Suppressor macrophage treated with lipopolysaccharide for 1 hour (primary cell): Measurements from ENCODE around the gene MYO16.

ENCODE experiments used
- DNase-seq, 3 donors: peaks; one replicate each; pipeline ENCODE4 v3.0.0-alpha.2; 2020 to 2022

MYO16 gene

DNA sequence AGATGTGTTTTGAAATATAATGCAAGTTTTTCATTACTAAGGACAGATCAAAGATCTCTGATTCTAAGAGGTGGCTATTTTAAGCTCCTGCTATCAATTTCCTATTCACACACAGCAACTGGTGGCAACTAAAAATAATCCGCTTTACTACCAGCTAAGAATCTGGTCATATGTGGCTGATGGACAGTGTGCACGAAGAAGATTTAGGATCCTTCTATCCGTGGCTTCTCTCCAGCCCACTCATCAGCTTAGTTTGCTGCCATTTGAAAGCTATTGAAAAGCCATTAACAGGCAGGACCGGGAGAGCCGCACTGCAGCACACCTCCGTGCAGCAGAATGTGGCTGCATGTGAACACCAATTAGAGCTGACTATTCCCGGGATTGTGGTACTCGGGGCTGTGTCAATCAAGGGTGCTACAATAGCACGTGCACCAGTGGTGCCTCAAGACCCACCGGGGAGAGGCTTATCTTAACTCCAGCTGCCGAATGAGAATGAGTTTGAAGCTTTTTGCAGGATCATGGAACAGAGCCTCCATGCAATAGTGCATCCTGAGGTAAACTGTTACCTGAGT lies at the start of gene MYO16:
Gene MYO16 (plus strand): TSS at position 431 of the 572 bp plus-strand sequence. CDS start 234 bp downstream, outside the sequence.
- DNase-seq = no peak

DNA sequence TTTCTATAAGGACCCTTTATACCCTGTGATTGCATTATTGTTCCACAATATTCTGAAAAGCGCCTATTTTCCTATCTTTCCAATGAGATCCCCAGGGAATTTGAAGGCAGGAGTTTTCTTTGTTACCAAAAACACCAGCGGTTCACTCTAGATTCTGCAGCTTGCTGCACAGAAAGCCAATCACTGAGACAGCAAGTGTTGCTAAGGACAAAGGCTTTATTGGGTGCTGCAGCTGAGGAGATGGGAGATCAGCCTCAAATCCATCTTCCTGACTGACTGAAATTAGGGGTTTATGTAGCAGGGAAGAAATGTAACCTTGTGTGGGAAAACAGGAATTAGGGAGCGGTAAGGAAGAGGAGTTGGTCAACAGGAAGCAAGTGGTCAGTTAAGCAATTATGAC lies 42.6 kb upstream of the MYO16 start:
- DNase-seq = no peak

DNA sequence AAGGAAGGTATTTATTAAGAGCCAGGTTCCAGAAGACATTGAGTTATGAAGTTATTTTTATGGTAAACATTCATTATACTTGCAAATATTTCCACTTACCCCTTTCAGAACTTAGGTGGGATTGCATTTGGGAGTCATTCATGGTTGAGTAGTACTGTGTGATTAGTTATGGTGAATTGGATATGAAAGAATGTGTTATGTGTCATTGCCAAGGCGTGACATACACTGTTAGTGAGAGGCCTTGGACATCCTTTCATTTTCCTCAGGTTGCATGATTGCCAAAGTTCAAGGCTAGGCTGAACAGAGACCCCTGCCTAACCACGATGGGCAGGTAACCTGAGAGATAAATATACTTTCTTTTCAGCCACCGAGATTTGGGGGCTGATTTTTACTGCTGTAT lies 40.9 kb upstream of the MYO16 start:
- DNase-seq = no peak

DNA sequence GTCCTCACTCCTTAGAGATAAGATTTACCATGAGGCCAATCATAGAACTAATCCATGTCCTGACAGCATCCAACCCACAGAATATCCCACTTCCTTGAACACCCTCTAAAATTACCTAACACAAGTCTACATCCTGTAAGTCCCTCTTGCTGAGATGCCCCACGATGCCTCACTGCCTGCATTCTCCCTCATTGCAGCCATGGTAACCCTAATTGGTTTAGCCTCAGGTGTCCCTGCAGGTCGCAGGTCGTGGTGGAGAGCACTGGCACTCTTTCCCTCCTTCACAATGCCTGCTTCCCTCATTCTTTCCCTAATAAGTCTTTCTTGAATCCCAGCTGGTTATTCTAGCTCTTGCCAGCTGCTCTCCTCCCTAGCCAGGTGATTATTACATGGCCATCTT lies 35.3 kb upstream of the MYO16 start:
- DNase-seq = no peak

DNA sequence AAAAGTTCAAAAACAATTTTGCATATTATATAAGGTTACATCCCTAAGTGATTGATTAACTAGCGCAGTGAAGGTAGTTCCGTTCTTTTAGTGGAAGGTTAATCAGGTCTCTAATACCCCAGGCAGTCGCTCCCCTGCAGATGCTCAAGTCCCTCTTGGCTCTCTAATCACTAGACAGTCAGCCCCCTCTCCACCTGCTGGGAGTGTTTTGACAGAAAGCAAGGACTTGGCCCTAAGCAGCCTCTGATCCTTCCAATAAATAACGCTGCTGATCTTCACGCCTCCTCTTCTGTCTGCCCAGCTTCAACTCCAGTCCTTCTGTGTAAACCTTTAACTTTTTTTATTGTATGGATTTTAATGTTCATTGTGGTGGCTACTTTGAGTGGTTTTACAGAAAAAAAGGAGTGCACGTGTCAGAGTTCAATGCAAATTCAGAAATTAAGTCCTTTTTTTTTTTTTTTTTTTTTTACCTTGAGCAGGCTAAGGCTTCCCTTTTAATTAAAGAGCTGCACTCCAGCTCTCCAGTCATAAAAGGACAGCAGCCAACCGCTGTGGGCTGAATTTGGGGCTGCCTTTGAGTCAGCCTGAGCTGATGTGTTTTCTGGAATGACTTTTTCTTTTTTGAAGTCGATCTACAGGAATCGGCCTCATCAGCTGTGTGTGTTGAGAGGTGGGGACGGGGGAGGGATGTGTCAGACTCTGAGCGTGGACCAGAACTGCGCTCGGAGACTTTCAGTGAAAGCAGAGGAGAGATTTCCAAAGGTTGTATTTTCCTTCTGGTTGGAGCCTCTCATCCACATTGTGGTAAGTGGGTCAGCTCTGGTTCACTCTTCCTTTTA lies 33.8 kb upstream of the MYO16 start:
- no peak for DNase-seq

DNA sequence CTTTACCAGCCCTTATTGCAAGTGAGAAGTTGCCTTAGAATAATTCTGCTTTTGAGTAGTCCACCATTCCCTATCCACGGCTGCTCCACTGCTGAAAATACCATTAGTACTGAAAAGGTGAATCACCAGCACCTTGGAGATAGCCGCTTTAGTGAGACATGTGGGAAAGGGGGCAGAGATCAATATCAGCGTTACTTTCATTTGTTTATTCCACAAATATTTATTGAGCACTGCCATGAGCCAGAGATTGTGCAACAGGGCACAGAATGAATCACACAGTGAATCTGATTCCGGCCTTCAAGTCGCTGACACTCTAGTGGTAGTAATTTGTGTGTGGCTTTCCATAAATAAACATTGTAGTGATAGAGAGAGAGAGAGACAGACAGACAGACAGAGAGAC lies 31.5 kb upstream of the MYO16 start:
- no peak for DNase-seq

DNA sequence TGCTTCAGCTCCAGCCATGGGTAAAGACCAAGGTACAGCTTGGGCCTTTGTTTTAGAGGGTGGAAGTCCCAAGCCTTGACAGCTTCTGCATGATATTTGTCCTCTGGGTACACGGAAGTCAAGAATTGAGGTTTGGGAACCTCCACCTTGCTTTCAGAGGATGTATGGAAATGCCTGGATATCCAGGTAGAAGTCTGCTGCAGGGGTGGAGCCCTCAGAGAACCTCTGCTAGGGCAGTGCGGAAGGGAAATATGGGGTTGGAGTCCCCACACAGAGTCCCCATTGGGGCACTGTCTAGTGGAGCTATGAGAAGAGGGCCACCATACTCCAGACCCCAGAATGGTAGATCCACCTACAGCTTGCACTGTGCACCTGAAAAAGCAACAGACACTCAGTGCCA lies 23.0 kb upstream of the MYO16 start:
- DNase-seq = no peak

DNA sequence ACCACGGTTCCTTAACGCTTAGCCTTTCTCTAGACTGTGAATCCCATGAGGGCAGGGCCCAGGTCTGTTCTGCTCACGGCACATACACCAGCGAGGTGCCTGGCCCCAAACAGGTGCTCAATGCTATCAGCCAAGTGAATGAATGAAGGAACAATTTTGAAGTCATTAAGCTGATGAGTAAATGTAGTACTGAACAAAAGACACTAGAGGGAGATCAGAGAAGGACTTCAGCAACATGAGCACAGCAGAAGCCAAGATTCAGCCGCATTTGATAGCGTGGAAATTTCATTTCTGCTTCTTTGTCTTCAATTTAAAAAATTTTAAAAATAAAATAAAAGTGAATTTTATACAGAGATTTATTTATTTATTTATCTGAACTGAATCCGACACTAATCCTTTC lies 20.1 kb upstream of the MYO16 start:
- DNase-seq = no peak

DNA sequence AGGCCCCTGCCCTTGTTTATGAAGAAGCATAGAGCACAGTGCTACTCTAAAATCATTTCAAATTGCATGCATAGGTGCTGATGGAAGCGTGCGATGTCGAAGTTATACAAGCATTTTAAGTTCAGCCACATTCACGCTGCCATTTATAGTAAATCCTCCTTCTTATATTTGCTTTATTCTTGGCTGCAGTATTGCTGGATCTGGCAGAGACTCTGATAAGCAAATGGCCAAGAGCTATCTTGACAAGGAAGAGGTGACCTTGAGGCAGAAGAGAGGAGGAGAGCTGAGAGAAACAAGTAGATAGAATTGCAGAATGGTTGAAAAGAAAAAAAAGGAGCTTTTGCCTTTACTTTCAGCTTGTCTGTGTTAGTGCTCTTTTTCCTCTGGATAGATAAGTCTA lies 18.9 kb upstream of the MYO16 start:
- no peak for DNase-seq

DNA sequence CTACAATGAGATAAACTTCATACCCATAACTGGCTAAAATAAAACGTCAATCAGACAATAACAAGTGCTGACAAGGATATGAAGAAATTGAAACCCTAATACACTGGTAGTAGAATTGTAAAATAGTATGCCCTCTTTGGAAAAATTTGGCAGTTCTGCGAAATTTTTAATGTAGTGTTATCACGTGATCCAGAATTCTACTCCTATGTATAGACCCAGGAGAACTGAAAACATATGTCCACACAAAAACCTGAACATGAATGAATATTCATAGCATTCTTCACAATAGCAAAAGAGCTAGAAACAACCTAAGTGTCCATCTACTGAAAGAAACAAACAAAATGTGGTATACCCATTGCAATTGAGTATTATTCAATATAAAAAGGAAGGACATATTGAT lies 14.2 kb upstream of the MYO16 start:
- DNase-seq = no peak

DNA sequence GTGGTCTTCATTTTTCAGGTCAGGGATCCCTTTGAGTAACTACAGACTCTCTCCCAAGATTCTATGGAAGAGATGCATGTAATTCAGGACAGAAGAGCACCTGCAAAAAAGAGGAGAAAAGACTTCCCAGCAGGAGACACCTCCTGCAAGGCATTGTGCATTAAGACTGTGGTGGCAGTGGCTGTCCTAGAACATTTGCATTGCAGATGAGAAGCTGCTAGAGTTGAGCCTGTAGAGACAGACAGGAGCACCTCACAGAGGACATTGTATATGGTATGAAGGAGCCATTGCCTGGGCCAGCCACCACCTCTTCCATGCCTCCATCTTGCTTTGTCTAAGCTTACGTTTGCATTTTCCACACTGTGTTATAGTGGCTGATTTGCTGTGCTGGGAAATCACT lies 11.2 kb upstream of the MYO16 start:
- DNase-seq = no peak

DNA sequence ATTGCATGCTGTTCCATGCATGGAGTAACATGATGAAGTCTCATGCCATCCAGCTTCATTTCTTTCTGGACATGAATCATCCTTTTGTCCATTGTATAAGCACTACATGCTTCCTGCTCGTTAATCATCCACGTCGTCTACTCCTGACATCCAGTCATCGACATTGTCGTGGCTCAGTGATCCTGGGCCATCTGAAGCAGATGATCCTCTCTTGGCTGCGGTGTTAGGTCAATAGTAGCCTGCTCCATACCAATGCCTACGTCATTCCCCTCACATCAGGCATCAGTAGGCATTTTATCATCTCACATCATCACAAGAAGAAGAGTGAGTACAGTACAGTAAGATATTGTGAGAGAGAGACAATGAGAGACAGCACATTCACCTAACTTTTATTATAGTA lies 7.9 kb upstream of the MYO16 start:
- no peak for DNase-seq

DNA sequence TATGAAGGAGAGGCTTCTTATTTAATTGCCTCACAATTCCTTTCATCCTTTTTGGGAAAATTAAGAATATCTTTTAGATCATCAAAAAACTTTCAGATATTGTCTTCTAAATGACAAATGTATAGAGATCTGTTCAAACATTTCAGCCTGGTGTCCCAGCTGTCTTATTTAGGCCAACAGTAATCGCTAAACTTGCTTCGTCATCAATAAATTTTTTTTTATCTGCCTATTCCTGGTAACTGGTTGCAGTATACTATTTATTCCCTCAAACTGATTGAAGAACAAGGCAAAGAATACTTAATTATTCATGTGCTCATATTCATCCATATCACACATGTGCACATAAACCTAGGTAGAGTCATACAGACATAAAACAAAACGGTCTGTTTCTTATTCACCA lies 5.3 kb upstream of the MYO16 start:
- DNase-seq = no peak

DNA sequence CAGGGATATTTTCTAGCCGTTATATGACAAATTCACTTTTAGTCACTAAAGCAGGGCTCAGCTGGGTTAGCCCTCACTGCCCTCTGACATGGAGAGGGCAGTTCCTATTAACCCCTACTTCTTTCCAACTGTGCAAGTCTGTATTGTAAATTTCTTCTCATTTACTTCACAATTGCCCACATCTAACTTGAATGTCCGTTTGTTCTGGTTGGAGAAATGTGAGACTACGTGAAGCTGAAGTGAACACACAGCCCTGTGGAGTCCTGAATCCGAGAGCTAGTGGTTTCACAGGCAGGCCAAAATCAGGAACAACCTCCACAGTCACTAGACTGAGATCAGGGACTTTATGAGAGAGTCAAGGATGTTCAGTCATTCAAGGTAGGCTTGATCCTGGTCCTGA lies 4.4 kb upstream of the MYO16 start:
- DNase-seq = no peak

DNA sequence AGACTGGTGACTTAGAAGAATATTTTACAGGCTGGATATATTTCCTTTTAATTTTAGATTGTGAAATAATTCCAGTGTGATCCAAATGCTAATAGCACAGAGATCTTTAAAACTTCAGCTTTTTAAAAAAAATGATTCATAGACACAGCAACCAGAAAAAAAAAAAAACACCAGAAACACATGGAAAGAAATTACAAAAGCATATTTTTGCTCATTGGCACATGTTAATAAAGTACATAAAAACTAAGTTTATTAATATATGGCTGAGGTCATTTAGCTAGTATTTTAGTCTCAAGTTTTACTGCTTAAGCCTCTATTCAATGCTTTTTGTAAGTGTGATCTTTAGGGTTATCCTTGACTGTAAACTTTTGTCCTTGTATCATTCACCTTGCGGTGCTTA lies 577 bp downstream of the MYO16 start:
- DNase-seq = no peak

DNA sequence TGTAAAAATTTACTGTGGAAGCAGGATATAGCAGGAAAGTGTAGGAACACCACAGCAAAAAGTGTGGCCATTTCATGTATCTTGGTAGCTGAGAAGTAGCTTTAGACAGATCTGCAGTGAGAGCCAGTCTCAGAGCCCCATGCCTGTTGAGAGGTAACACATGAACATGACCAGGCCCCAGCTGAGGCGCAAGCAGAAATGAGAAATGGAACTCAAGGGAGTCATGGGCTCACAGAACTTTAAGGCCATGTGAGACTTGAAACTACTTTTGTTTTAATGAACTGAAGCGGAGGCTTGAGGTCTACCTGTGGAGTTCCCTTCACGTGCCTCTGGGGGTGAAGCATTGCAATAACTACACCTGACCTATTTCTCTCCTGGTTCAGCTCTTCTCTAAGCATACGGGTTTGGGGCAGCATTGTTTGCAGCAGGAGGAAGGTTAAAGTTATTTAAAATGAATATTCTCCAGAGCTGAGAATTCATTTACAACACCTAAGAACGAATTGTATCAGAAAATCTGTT lies 3.3 kb downstream of the MYO16 start:
- DNase-seq = no peak

DNA sequence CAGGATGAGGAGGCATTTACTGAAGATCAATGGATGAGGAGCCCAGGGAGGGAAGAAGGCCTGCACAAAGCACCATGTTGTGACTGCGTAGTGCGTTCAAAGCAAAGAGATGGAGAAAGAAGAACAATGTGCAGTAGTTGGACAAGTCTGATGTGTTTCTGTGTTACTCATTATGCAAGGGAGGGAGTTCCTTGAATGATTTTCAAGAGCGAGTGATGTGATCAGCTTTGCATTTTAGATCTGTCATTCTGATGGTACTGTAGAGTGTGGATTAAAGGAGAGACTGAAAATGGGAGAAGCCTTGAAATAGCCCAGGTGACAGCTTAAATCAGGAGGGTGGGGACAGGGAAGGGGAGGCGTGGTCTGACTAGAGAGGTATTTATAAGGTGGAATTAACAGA lies 9.5 kb downstream of the MYO16 start:
- no peak for DNase-seq

DNA sequence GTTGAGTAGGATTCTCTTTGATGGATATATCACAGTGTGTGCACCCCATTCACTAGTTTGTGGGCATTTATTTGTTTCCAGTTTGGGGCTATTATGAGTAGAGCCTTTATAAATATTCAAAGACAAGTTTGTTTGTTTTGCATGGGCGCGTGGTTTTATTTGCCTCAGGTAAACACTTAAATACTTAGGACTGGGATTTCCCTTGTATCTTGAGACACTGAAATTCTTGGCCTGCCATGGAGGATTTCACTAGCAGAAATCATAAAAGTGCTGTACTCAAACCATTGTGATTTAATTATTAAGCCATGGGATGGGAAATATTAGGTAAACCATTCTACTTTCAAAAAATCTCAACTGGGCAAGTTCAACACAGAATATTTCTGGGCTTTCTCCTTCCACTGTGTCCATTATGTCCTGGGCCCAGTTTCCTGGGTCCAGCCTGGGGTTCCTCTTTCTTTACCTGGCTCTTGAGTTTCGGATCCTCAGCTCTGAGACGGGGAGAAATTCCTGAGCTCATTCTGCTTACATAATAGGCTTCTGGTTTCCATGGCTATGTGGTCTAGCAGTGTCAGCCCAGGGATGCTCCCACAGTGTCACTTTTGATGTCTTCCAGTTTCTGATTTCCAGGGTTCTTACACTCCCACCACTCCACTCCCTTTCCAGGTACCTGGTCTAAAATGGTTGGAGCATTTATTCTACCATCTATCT lies 14.4 kb downstream of the MYO16 start:
- DNase-seq = no peak

DNA sequence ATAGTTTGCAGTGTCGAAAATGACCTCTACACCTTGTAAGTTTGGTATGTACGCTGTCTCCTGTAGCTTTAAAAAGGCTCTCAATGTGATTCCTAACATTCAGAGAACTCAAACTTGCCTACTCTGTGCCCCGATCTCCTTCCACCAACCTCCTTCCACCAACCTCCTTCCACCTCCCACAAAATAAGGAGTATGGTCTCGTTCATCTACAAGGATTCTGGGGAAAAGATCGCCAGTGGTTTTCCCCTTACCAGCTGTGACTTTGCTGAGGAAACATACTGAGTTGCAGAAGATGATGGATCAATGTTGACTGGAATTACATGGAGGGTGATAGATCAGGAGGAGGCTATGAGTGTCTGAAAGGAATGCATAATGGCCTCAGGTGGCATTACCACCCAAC lies 16.0 kb downstream of the MYO16 start:
- no peak for DNase-seq

DNA sequence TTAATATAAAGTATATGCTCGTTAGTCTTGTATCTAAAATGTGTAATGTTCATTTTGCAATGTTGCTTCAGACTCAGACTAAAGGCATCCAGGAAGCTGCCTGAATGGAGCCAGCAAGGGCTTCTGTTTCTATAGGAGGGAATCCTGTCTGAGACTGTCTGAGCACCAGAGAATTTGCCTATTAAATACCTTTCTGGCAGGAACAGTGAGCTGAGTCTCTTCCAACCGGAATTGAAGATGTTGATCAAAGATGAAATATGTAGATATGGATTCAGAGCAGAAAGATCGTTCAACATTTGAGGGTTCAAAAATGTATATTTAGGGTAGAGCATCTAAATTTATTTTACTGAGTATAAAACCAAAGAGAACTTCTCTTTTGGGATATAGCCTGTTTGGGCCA lies 20.9 kb downstream of the MYO16 start:
- no peak for DNase-seq

DNA sequence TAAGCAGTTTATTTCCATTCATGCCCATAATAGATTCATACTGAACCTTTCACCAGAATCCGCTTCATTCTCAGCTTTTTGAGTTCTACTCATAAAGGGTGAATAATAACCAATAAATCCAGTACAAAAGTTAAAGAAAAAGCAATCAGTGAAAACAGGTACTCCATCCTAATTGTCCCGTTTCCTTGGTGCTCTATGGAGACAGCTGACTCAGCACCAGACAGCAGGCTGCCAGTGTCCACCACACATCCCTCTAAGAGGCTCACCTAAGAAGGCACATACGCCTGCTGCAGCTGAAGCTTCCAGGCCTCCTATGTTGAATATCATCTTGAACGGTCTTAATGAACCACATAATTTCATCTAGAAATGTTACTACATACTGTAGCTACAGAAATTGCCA lies 27.3 kb downstream of the MYO16 start:
- no peak for DNase-seq

DNA sequence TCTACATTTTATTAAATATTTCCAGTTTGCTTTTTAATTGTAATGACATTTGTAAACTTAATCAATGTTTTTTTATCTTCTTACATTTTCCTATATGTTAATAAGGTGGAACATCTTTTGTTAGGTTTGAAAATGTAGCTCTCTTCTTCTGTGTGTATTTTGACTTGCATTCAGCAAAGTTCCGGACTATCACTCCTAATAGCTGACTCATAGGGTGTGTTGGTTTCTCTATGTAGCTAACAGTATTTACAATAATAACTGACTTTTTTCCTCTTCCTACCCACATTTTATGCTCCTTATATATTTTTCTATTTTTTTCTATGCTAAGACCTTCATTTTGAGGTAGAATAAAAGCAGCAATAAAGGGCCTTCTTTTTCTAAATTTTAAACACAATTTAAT lies 28.1 kb downstream of the MYO16 start:
- DNase-seq = no peak

DNA sequence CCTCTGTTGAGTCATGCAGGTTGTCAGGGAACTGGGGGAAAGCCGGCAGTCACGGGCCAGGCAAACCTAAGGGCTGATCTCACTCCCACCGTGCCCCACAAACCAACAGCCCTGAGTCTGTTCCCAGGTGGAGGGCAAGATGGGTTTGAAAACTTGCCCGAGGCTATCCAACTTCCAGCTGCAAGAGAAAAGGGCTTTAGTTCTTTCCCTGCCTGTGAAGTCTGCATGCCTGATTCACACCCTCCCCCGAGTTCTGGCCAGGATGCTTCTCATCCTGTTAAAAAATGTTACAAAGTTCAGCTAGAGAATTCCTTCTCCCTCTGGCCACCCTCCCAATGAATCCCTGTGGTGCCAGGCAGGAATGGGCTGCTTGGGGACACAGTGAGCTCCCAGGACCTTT lies 33.1 kb downstream of the MYO16 start:
- no peak for DNase-seq

DNA sequence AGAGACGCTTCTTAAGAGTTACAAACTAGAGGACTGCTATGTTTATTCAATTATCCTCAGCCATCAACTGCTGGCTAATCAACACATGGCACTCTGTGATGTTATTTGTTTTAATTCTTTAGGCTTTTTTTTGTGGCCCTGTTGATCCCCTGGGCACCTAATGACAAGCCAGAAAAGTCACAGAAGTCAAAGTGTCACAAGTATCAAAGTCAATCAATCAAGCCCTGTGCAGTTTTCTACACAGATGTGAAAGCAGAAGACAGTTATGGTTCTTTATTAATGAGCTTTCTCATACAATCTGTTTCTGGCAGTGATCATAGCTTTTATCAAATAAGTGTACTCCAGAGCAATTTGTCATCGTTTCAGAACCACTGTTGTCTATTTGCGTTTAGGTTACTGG lies 34.3 kb downstream of the MYO16 start:
- no peak for DNase-seq
